Adrenal gland (tissue), 5 donors: ENCODE results near the gene PDCD1.

Source experiments
- POLR2A ChIP-seq, 2 donors: fragments of 450-650 bp; IDR thresholded peaks; one replicate each; pipeline ENCODE4 v1.6.1; 2017; ENCODE audit warnings: antibody characterized with exemption in 2 of 2, mild to moderate bottlenecking in 2 of 2, moderate library complexity in 1 of 2
- TF ChIP-seq, protein P1 (sequence below), 6 experiments: fragments of 450-650 bp in 4 of 6; fragments of 200-600 bp in 2 of 6; sonication (generic) in 1 of 6; IDR thresholded peaks; 1 replicate in 5 of 6; 2 replicates in 1 of 6; pipeline versions ENCODE4 v1.5.1 to v1.8.0; 2016 to 2021; ENCODE audit warnings: antibody characterized with exemption in 6 of 6, mild to moderate bottlenecking in 2 of 6, moderate library complexity in 1 of 6
- donor health status: DM: no; HTN: no; CAD: no.

DNA sequence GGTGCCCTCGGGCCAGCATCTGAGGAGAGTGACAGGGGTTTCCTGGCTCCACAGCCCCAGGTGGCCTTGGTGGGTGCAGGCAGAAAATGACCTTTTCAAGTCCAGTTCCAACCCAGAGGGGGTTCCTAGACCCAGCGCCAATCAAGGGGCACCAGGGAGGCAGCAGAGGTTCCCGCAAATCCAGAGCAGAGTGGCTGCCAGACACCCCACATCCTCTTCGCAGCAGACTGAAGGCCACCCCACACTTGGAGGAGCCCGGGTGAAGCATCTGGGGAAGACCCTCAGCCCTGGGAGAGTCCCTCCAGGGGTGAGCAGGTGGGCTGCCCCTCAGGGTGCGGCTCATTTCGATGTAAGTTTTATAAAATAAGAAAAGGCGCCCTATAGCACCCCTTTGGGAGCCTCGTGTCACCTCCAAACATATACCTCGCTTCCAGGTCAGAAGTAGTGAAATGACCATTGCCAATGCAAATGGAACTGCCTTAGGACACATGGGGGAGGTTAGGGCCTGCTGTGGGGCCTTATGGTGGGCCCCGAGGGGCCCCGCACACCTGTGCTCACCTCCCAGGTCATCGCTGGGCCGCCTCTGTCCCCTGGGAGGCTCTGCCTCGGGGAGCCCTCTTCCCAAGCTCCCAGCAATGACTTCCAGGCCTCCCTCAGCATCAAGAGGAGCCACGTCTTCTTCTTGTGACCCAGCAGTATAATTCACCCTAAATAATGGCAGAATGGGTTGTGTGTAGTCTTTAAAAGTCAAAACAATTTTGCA is 21.8 kb upstream of the PDCD1 start:
- TF ChIP-seq, protein P1, sequence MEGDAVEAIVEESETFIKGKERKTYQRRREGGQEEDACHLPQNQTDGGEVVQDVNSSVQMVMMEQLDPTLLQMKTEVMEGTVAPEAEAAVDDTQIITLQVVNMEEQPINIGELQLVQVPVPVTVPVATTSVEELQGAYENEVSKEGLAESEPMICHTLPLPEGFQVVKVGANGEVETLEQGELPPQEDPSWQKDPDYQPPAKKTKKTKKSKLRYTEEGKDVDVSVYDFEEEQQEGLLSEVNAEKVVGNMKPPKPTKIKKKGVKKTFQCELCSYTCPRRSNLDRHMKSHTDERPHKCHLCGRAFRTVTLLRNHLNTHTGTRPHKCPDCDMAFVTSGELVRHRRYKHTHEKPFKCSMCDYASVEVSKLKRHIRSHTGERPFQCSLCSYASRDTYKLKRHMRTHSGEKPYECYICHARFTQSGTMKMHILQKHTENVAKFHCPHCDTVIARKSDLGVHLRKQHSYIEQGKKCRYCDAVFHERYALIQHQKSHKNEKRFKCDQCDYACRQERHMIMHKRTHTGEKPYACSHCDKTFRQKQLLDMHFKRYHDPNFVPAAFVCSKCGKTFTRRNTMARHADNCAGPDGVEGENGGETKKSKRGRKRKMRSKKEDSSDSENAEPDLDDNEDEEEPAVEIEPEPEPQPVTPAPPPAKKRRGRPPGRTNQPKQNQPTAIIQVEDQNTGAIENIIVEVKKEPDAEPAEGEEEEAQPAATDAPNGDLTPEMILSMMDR (IDR thresholded peaks at IDR 0.05), result no peak
- no peak for TF ChIP-seq POLR2A (IDR thresholded peaks at IDR 0.05)
